ENCODE results near the gene ACOT12.
"Not testable (repeated sequence)": the region's sequence is repeated elsewhere in the genome, so short reads cannot be mapped to it uniquely, and the experiment has no call there.

Gene ACOT12

GRCh38 chr5:81398741-81399140 is 4.8 kb upstream of the ACOT12 start:
- DNase-seq = no peak

DNA sequence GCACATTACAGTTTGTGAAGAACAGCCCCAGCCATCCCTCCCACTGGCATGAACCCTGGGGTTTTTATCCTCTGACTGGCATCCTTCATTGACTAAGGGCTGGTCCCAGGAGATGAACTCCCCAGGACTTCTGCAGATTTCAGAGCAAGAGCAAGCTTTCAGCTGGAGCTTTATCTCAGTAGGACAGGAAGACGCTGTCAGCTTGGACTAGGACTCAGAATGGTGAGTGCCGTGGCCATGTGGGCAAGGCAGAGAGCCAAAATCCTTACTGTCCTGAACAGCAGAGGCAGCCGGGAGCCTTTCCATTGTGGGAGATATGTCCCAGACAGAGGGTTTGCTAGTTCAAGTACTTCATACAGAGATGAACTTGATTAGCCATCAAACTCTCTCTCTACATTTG is 3.2 kb upstream of the ACOT12 start:
- no peak for DNase-seq

DNA sequence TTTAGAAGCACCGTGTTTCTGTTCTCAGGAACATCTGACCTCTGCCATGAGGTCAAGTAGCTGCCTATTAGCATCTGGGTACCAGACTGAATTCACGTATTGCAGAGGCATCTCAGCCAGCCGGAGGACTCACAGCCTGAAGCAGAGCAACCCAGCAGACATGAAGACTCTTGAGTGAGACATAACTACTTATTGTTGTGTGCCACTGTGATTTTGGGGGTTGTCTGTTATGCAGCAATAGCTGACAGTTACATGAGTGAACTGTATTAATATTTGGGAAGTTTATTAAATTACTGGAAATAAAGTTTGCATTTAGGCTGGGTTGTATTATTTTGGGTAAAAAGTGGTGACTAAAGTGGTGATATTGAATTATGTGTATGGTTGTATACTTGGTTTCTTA is 1.3 kb upstream of the ACOT12 start:
- no peak for DNase-seq

- no peak for DNase-seq
These were observed 528 bp downstream of the ACOT12 start for GRCh38 chr5:81393430-81393782.

GRCh38 chr5:81389025-81389424 is 4.9 kb downstream of the ACOT12 start:
- DNase-seq = no peak

DNA sequence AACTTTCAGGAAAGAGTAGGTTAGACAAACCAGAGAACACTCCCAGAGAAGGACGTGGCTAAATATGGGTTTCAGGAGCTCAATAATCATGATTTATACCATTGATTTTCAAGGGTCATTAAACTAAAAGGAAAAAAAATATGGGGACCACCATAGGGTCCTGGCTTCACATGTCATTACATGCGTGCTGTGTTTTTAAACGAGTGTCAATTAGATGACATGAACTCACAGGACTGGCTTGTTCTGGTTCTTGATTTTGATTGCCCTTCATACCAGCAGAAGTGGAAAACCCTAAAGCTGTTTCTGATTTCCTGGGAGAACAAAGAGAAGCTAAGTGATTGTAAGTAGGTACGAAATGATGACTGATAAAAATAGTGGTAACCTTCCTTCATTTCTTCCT is 5.8 kb downstream of the ACOT12 start:
- no peak for DNase-seq

DNA sequence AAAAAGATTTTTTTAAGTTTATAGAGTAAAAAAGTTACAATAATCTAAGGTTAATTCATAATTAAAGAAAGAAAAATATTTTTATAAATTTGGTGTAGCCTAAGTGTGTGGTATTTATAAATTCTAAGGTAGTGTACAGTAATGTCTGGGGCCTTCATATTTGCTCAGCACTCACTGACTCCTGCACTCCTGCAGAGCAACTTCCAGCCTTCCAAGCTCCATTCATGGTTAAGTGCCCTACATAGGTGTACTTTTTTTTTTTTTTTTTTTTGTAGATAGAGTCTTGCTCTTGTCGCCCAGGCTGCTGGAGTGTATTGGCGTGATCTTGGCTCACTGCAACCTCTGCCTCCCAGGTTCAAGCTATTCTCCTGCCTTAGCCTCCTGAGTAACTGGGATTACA is 10.1 kb downstream of the ACOT12 start:
- DNase-seq = no peak

GRCh38 chr5:81371354-81371876 is 22.5 kb downstream of the ACOT12 start:
- DNase-seq = no peak

- DNase-seq = no peak
These were observed 23.0 kb downstream of the ACOT12 start for GRCh38 chr5:81370912-81371311.

DNA sequence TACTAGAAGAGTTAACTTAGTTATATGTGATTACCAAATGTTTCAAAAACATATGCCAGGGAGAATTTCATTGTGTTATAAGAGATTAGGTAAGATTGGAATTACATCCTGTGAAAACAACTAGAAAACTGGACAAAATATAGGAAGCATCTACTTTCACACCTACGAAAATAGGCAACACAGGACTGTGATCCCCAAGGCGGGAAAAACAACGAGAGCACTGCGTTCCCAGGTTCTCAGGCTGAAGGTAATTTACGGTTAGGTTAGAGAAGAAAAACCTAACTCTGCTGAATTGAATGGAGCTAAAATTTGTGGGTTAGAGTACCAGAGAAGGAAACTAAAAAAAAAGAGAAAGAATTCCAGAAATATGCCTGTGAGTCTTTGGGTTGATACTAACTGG is 28.4 kb downstream of the ACOT12 start:
- DNase-seq = no peak

- DNase-seq = no peak
These were observed 30.7 kb downstream of the ACOT12 start for GRCh38 chr5:81363093-81363871.

DNA sequence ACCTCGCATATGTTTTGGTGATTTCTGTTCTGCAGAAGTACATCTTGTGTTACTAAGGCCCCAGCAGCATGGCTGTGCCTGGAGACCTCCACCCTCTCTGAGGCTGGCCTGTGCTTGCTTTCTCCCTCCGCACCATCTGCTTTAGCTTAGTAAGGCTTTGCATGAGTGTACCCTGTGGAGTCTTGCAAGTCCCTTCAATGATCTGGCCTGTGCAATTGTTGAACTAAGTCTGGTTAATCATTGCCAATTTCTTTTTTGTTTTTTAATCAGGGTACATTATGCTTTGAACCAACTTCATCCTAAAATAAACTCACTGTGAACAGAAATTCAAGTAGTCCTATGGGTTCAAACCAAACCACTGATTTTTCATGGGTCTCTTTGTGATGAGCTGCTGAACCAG is 32.3 kb downstream of the ACOT12 start:
- DNase-seq = no peak

- DNase-seq = no peak
These were observed 33.3 kb downstream of the ACOT12 start for GRCh38 chr5:81360640-81361039.

- no peak for DNase-seq
These were observed 34.1 kb downstream of the ACOT12 start for GRCh38 chr5:81359881-81360280.

GRCh38 chr5:81359108-81359507 is 34.8 kb downstream of the ACOT12 start:
- no peak for DNase-seq

- DNase-seq = no peak
These were observed 38.4 kb downstream of the ACOT12 start for GRCh38 chr5:81355291-81356251.

DNA sequence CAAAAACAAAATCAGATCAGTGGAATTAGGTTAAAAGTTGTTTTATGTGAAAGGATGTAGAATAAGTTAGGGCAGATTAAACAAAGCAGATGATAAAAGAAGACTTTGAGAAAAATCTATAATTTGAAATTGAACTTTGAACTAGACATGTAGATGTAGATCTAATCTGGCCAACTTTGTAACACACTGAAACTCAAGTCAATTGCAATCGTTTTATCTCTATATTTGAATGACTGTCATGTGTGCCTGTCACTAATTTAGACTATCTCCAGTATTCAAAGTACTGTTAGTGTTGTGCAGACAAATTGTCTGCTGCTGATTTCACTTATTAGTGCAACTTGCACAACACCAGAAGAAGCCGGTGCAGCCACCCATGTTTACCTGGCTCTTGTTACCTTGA is 39.8 kb downstream of the ACOT12 start:
- no peak for DNase-seq

- DNase-seq = no peak
These were observed 40.7 kb downstream of the ACOT12 start for GRCh38 chr5:81353189-81353588.

- DNase-seq = no peak
These were observed 43.4 kb downstream of the ACOT12 start for GRCh38 chr5:81350507-81350906.

- DNase-seq = no peak
These were observed 44.8 kb downstream of the ACOT12 start for GRCh38 chr5:81349161-81349560.

DNA sequence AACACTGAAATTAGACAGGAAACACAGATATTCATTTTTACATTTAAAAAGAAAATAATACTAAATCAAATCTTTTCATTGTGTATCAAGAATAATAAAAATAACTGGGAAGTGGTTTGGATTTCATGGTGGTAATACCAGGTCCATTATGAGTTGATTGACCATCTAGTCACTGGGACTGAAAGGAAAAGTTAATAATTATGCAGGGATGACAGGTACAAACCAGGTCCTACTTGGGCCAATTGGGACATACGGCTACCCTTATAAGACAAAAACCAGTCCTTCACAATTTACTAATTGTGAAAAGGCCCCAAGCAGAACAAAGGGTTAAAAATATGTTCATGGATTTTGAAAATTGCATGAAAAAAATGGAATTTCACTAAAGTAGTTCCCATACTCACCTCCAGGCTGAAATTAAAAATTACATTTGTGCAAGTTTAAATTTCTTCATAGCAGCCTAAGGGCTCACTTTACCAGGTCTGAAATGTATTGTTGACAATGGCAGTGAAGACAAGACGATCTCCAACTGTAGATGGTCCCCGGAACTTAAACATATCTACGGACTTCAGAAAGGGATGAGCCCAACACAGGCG is 48.4 kb downstream of the ACOT12 start:
- DNase-seq = no peak

DNA sequence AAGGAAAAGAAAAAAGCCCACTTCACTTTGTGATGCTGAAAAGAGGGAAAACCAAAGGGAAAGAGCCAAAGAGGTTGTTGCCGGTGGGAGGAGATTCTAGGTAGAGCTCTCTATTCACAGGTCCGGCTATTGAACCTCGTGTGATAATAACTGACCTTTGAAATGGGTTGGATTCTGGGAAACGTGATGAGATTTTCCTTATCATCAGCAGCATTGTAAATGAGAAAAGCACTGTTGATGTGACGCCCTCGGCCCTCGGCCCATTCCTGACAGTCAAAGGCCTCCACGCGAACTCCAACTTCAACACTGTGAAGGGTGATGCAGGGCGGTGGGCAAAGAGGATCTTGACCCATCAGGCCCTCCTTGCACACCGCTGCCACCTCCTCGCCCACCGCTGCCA is 49.2 kb downstream of the ACOT12 start:
- no peak for DNase-seq

- DNase-seq = not testable (repeated sequence)
These were observed 55.7 kb downstream of the ACOT12 start for GRCh38 chr5:81338213-81338612.

- no peak for DNase-seq
These were observed 56.1 kb downstream of the ACOT12 start for GRCh38 chr5:81337803-81338202.
